ENCODE measurements around the gene COL21A1.
"Not testable (repeated sequence)": the region's sequence is repeated elsewhere in the genome, so short reads cannot be mapped to it uniquely, and the experiment has no call there.

The COL21A1 gene

GRCh38 chr6:56246881-56247653 is at the start of gene COL21A1:
TSS of gene COL21A1 (minus strand) at chr6:56247580. CDS start at chr6:56182618, 64,962 bp downstream.
- peak in 14 of 56 donors; percentile 2 to 42 (median 14) for DNase-seq

GRCh38 chr6:56293781-56294180 is 46.4 kb upstream of the COL21A1 start:
- no peak for DNase-seq

- DNase-seq, result peak in 12 of 56 donors; percentile 5 to 28 (median 10)
Observed at GRCh38 chr6:56292505-56293181, 45.3 kb upstream of the COL21A1 start.

GRCh38 chr6:56291302-56291917 is 44.0 kb upstream of the COL21A1 start:
- DNase-seq, result no peak

GRCh38 chr6:56289721-56290120 is 42.3 kb upstream of the COL21A1 start:
- no peak for DNase-seq

GRCh38 chr6:56288347-56288746 is 41.0 kb upstream of the COL21A1 start:
- no peak for DNase-seq

GRCh38 chr6:56282391-56282790 is 35.0 kb upstream of the COL21A1 start:
- no peak for DNase-seq

- DNase-seq, result no peak
Observed at GRCh38 chr6:56280126-56280525, 32.7 kb upstream of the COL21A1 start.

- no peak for DNase-seq
Observed at GRCh38 chr6:56279331-56280080, 32.1 kb upstream of the COL21A1 start.

GRCh38 chr6:56278171-56278591 is 30.8 kb upstream of the COL21A1 start:
- DNase-seq, result no peak

GRCh38 chr6:56270812-56271441 is 23.5 kb upstream of the COL21A1 start:
- DNase-seq, result no peak

GRCh38 chr6:56268266-56268665 is 20.9 kb upstream of the COL21A1 start:
- DNase-seq, result no peak

- DNase-seq, result no peak
Observed at GRCh38 chr6:56266011-56266410, 18.6 kb upstream of the COL21A1 start.

- DNase-seq, result no peak
Observed at GRCh38 chr6:56263596-56264315, 16.4 kb upstream of the COL21A1 start.

- not testable (repeated sequence) for DNase-seq
Observed at GRCh38 chr6:56260593-56260992, 13.2 kb upstream of the COL21A1 start.

- no peak for DNase-seq
Observed at GRCh38 chr6:56259234-56260077, 12.1 kb upstream of the COL21A1 start.

GRCh38 chr6:56255349-56255748 is 8.0 kb upstream of the COL21A1 start:
- no peak for DNase-seq

- no peak for DNase-seq
Observed at GRCh38 chr6:56250266-56250665, 2.9 kb upstream of the COL21A1 start.

GRCh38 chr6:56247654-56248122 is 308 bp upstream of the COL21A1 start:
- no peak for DNase-seq
